DND-41 (cell line): Measurements from ENCODE around the gene CCSER2.
A peak's percentile ranks its signal among the peaks of the same experiment; 100 is the strongest.

Experiments used
- ATAC-seq: fragments of 200-7000 bp; cut with Tn5 transposase; 3 replicates; pipeline ENCODE4 v1.9.1; 2021; ENCODE audit warnings: low read depth; ENCODE audit not compliant: insufficient read depth
- DNase-seq: peaks from one replicate; pipeline ENCODE4 v3.0.0-alpha.2; 2020
- H2AFZ ChIP-seq: 2 replicates; pipeline ENCODE4 v1.6.0; 2012; ENCODE audit warnings: low read depth, low read length
- H3K27ac ChIP-seq: 2 replicates; pipeline ENCODE4 v1.5.1; 2012; ENCODE audit warnings: low read length, inconsistent platforms
- H3K27me3 ChIP-seq: fragments of 200-600 bp; sonication (generic); 2 replicates; pipeline ENCODE4 v1.6.0; 2012; ENCODE audit warnings: low read length, mild to moderate bottlenecking, inconsistent platforms; ENCODE audit not compliant: insufficient read depth, poor library complexity
- H3K36me3 ChIP-seq: 2 replicates; pipeline ENCODE4 v1.5.1; 2012; ENCODE audit warnings: low read length, inconsistent platforms; ENCODE audit not compliant: insufficient read depth
- H3K4me1 ChIP-seq: 2 replicates; pipeline ENCODE4 v1.5.1; 2012; ENCODE audit warnings: mild to moderate bottlenecking, low read length; ENCODE audit not compliant: insufficient read depth
- H3K4me2 ChIP-seq: 2 replicates; pipeline ENCODE4 v1.6.0; 2012; ENCODE audit warnings: mild to moderate bottlenecking, moderate library complexity, low read length, inconsistent platforms; ENCODE audit not compliant: insufficient read depth
- H3K4me3 ChIP-seq, 2 experiments: fragments of 200-600 bp in 1 of 2; shearing (Covaris generic) in 1 of 2; 2 replicates each; pipeline ENCODE4 v1.5.1; 2012 to 2016; ENCODE audit warnings: inconsistent platforms in 2 of 2, low read length in 2 of 2, mild to moderate bottlenecking in 2 of 2, low read depth in 1 of 2, moderate library complexity in 1 of 2
- H3K79me2 ChIP-seq: 2 replicates; pipeline ENCODE4 v1.6.0; 2012; ENCODE audit warnings: low read length, inconsistent platforms; ENCODE audit not compliant: insufficient read depth
- H3K9ac ChIP-seq: 2 replicates; pipeline ENCODE4 v1.6.0; 2012; ENCODE audit warnings: low read depth, mild to moderate bottlenecking, inconsistent platforms, low read length, moderate library complexity
- H3K9me3 ChIP-seq: 2 replicates; pipeline ENCODE4 v1.5.1; 2012; ENCODE audit warnings: low read length, moderate library complexity, mild to moderate bottlenecking, inconsistent platforms; ENCODE audit not compliant: insufficient read depth, severe bottlenecking
- H4K20me1 ChIP-seq: 2 replicates; pipeline ENCODE4 v1.6.0; 2012; ENCODE audit warnings: low read length; ENCODE audit not compliant: insufficient read depth
- CTCF ChIP-seq: IDR thresholded peaks from 2 replicates; pipeline ENCODE4 v1.5.1; 2012; ENCODE audit warnings: borderline replicate concordance, low read length, moderate library complexity, mild to moderate bottlenecking; ENCODE audit not compliant: poor library complexity, severe bottlenecking; ENCODE audit errors: extremely low read depth
- EZH2 ChIP-seq: IDR thresholded peaks from 3 replicates; pipeline ENCODE4 v1.6.1; 2012; ENCODE audit warnings: borderline replicate concordance, low read depth, mild to moderate bottlenecking, moderate library complexity, low read length, inconsistent platforms; ENCODE audit not compliant: severe bottlenecking

CCSER2 gene

GRCh38 chr10:84375011-84375410 is 46.6 kb downstream of the CCSER2 start:
- Histone ChIP-seq H3K27me3 (no peaks in the 10 kb centered on the region), H2AFZ (no peak overlapping the region), H3K9ac (no peak overlapping the region), H3K9me3 (no peaks in the 10 kb centered on the region), H3K4me1 (no peaks in the 10 kb centered on the region), H3K4me3 (no peak overlapping the region), H3K79me2 (peaks cover 28% of the 10 kb centered on the region), H4K20me1 (peaks cover 5% of the 10 kb centered on the region; the same call in 1 of the 2 replicates), H3K4me2 (no peak overlapping the region), H3K36me3 (peaks cover 30% of the 10 kb centered on the region), H3K27ac (no peak overlapping the region)
- ATAC-seq, result peak; percentile 68; the same call in 2 of the 3 replicates
- TF ChIP-seq EZH2 (no peak), CTCF (peak; percentile 79)
- peak; percentile 47 for DNase-seq

- no peak for TF ChIP-seq EZH2
- no peak for TF ChIP-seq CTCF
- H2AFZ ChIP-seq, result no peak overlapping the region
- peaks cover 4% of the 10 kb centered on the region; the same call in 1 of the 2 replicates for H4K20me1 ChIP-seq
- no peak overlapping the region for H3K4me2 ChIP-seq
- H3K4me3 ChIP-seq, result no peak overlapping the region
- no peaks in the 10 kb centered on the region for H3K9me3 ChIP-seq
- no peaks in the 10 kb centered on the region for H3K4me1 ChIP-seq
- no peak overlapping the region for H3K9ac ChIP-seq
- DNase-seq (no peak), ATAC-seq (no peak)
- peaks cover 28% of the 10 kb centered on the region for H3K79me2 ChIP-seq
- H3K36me3 ChIP-seq, result peaks cover 38% of the 10 kb centered on the region
- no peak overlapping the region for H3K27ac ChIP-seq
- no peaks in the 10 kb centered on the region for H3K27me3 ChIP-seq
Measured at GRCh38 chr10:84375881-84376280, 47.5 kb downstream of the CCSER2 start.

GRCh38 chr10:84388148-84388547 is 59.8 kb downstream of the CCSER2 start:
- H3K9me3 ChIP-seq, result peaks cover 3% of the 10 kb centered on the region
- H4K20me1 ChIP-seq, result 0 out of 2 replicates have a peak, but pooled peaks cover 3% of the 10 kb centered on the region
- DNase-seq, result no peak
- no peaks in the 10 kb centered on the region for H3K27me3 ChIP-seq
- H3K9ac ChIP-seq, result no peak overlapping the region
- no peaks in the 10 kb centered on the region for H3K4me1 ChIP-seq
- peaks cover 15% of the 10 kb centered on the region for H3K36me3 ChIP-seq
- no peak overlapping the region for H3K27ac ChIP-seq
- no peak overlapping the region for H3K4me3 ChIP-seq
- H3K4me2 ChIP-seq, result no peak overlapping the region
- ATAC-seq, result no peak
- H2AFZ ChIP-seq, result no peak overlapping the region
- no peaks in the 10 kb centered on the region for H3K79me2 ChIP-seq
- TF ChIP-seq EZH2 (no peak), CTCF (no peak)

GRCh38 chr10:84390364-84390763 is 62.0 kb downstream of the CCSER2 start:
- Histone ChIP-seq H3K4me1 (no peaks in the 10 kb centered on the region), H3K27me3 (no peaks in the 10 kb centered on the region), H3K9ac (no peak overlapping the region), H2AFZ (no peak overlapping the region), H3K9me3 (peaks cover under 1% of the 10 kb centered on the region), H3K79me2 (peaks cover 5% of the 10 kb centered on the region), H3K36me3 (peaks cover 13% of the 10 kb centered on the region), H4K20me1 (0 out of 2 replicates have a peak, but pooled peaks cover 3% of the 10 kb centered on the region), H3K27ac (no peak overlapping the region), H3K4me3 (no peak overlapping the region), H3K4me2 (no peak overlapping the region)
- TF ChIP-seq CTCF (no peak), EZH2 (no peak)
- ATAC-seq (no peak), DNase-seq (no peak)
